GM19438 (cell line): ENCODE measurements around the gene IL9.

Source experiments
- ATAC-seq: cut with Tn5 transposase; IDR thresholded peaks from one replicate; pipeline ENCODE4 v1.9.1; 2021; ENCODE audit warnings: low read depth; ENCODE audit not compliant: unreplicated experiment

IL9 gene

GRCh38 chr5:135894276-135894675 lies 1.4 kb downstream of the IL9 start:
- ATAC-seq, result no peak

GRCh38 chr5:135891791-135892190 lies 3.9 kb downstream of the IL9 start:
- no peak for ATAC-seq

- no peak for ATAC-seq
Observed at GRCh38 chr5:135891268-135891667, 4.4 kb downstream of the IL9 start.

- peak; percentile 52 for ATAC-seq
Observed at GRCh38 chr5:135890867-135891266, 4.8 kb downstream of the IL9 start.

GRCh38 chr5:135890296-135890695 lies 5.3 kb downstream of the IL9 start:
- ATAC-seq, result no peak

- no peak for ATAC-seq
Observed at GRCh38 chr5:135887881-135888614, 7.6 kb downstream of the IL9 start.

- peak; percentile 89 for ATAC-seq
Observed at GRCh38 chr5:135887447-135887864, 8.2 kb downstream of the IL9 start.

- no peak for ATAC-seq
Observed at GRCh38 chr5:135886136-135886535, 9.5 kb downstream of the IL9 start.

- no peak for ATAC-seq
Observed at GRCh38 chr5:135885031-135885430, 10.6 kb downstream of the IL9 start.

- no peak for ATAC-seq
Observed at GRCh38 chr5:135883441-135883840, 12.2 kb downstream of the IL9 start.

- ATAC-seq, result no peak
Observed at GRCh38 chr5:135883026-135883425, 12.6 kb downstream of the IL9 start.

GRCh38 chr5:135881819-135882218 lies 13.8 kb downstream of the IL9 start:
- ATAC-seq, result no peak

GRCh38 chr5:135881244-135881643 lies 14.4 kb downstream of the IL9 start:
- no peak for ATAC-seq

- ATAC-seq, result no peak
Observed at GRCh38 chr5:135880801-135881200, 14.8 kb downstream of the IL9 start.

- no peak for ATAC-seq
Observed at GRCh38 chr5:135880278-135880677, 15.4 kb downstream of the IL9 start.

GRCh38 chr5:135879591-135879990 lies 16.1 kb downstream of the IL9 start:
- ATAC-seq, result no peak

GRCh38 chr5:135878156-135878620 lies 17.5 kb downstream of the IL9 start:
- ATAC-seq, result no peak

- ATAC-seq, result no peak
Observed at GRCh38 chr5:135877570-135878155, 18.0 kb downstream of the IL9 start.

- ATAC-seq, result no peak
Observed at GRCh38 chr5:135876146-135876545, 19.5 kb downstream of the IL9 start.

GRCh38 chr5:135875567-135875966 lies 20.1 kb downstream of the IL9 start:
- no peak for ATAC-seq

GRCh38 chr5:135874461-135874860 lies 21.2 kb downstream of the IL9 start:
- ATAC-seq, result no peak

- ATAC-seq, result no peak
Observed at GRCh38 chr5:135873831-135874230, 21.8 kb downstream of the IL9 start.
